GOT3 (cell line): ENCODE data around the gene ZNF580.

Experiments
- DNase-seq: peaks from one replicate; lab custom pipeline; 2025; ENCODE audit warnings: mixed read lengths; lab: John Stamatoyannopoulos, UW

The ZNF580 gene

GRCh38 chr19:55647732-55648584 lies 7.2 kb downstream of the ZNF580 start, which contains the start of gene CCDC106:
CCDC106 (plus strand) TSS chr19:55648212; CDS start chr19:55649047, 835 bp downstream.
- DNase-seq: no peak

DNA sequence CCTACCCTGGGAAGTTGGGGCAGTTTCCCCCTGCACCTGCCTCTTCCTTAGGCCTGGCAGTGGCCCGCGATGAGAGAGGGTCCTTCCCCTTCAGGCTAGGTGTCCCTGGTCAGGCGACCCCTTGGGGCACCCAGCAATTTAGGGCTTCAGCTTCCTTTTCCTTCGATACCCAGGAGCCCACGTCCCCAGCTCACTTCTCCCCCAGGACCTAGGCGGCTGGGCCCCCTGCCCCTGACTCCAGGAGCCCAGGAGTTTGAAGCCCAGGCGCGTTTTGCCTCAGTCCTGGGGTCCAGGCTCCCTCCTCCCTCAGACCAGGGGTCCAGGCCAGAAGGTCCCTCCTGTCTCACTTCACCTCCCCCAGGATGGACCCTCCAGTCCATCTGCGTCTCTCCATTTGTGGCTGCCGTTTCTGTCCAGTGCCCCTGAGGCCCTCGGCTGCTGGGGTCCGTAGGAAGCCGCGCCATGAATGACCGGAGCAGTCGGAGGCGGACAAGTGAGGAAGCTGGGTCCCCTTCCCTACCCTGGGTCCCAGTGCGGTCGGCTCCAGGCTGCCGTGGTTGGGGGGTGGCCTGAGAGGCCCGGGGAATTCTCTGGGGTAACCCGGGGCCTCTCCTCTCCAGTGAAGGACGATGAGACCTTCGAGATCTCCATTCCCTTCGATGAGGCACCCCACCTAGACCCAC lies 7.9 kb downstream of the ZNF580 start:
- no peak for DNase-seq

- DNase-seq: no peak
These were observed 8.7 kb downstream of the ZNF580 start for GRCh38 chr19:55649268-55650125.

DNA sequence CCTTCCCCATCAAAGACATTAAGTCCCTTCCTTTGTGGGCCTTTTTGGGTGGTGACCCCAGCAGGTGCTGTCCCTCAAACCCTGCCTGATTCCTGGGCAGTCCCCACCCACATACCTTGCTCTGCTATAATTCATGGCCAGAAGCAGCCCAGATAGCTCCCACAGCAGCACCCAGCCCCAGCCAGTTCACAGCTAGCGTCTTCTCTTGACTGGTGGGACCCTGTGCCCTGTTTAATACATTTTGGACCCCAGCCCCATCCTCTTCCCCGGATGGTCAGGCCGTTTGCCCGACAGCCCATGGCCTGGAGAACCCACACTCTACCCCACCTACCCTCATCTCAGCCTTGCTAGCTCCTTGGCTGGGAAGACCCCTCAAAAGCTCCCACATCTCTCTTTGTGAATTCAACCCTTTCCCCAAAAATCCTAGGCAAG lies 9.3 kb downstream of the ZNF580 start:
- DNase-seq: no peak

DNA sequence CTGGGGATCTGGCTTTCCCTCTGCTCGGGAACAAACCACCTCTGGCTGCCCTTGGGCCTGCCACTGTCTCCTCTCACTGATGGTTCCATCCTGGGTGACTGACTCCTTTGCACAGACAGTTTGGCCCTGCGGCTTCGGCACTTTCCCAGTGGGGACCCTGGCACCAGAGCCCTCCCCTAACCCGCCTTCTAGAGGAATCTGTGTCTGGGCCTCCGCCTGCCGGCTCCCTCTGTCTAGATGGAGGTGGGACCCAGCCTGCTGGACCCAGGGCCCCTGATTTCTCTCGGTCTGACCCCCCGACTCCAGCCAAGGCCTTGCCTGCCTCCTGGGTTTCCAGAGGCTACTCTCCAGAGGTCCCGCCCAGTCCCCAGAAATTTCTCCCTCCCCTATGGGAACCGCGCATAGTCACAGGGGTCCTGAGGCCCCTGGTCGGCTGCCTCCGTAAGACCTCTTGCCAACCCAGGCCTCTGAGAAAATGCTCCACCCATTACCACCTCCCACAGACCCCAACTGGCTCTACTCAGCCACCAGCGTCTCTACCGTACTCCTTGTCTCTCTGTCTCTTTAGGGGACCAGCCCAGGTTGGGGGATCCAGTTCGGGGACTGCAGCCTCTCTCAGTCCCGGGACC lies 9.9 kb downstream of the ZNF580 start:
- no peak for DNase-seq

- DNase-seq: no peak
These were observed 10.4 kb downstream of the ZNF580 start for GRCh38 chr19:55651236-55651635.

GRCh38 chr19:55652311-55653128 lies 11.7 kb downstream of the ZNF580 start:
- no peak for DNase-seq

- peak; percentile 95 for DNase-seq
These were observed 13.0 kb downstream of the ZNF580 start for GRCh38 chr19:55653651-55654322.

DNA sequence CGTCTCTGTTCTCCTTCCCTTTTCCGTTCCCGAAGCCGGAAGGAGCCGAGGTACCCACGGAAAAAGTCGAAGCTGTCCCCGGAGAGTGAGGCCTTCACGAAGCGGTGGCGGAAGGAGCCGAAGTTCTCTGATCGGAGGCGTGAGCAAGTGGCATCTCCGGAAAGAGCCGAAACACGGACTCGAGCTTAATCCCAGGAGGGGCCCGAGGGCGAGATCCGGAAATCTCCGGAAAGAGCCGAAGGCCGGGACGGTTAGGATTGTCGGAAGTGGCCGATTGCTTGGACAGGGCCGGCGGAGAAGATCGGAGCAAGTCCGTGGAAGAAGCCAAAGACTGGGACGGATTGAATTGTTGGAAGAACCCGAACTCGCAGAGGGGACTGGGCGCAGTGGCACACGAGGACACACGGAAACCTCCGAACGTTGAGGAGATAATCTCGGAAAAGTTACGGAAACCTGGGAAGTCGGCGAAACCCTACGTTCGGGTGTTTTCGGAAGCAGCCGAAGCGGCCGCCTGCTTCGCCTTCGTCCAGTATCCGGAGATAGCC lies 13.6 kb downstream of the ZNF580 start:
- DNase-seq: peak; percentile 94

GRCh38 chr19:55654868-55655647 lies 14.3 kb downstream of the ZNF580 start, which contains the start of gene U2AF2:
U2AF2 (plus strand) TSS chr19:55655035; CDS start chr19:55655105, 70 bp downstream.
- peak; percentile 66 for DNase-seq

DNA sequence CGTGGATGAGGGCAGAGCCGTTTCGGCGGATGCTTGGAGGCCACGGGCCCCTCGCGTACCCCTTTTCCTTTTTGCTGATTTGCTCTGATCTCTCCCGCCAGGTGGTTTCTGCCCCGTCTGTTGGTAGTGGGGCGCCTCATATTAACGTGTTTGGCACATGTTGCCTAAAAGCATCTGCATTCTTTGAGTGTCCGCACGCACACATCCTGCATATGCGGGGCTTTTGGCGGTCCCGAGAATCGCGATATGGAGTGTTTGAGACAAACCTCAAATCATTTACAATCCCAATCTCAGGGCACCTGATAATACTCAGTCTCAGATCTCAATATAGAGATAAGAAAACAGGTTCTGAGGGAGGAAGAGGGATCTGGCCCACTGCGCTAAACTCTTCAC lies 14.8 kb downstream of the ZNF580 start:
- DNase-seq: no peak

DNA sequence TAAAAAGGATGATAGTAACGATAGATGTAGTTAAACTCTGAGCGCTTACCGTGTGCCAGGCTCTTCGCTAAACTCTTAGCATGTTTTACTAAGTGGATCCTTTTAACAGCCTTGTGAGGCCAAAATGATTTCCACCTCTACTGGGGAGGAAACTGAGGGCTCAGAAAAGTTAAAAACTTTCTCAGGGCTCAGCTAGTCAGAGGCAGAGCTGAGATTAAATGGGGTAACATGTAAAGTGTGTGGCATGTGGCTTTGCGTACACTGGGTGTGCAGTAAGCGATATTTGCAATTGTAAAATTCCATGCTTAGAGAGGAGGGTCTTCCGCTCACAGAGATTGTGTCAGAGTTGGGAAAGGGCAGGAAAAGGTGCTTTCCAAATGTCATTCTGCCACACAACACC lies 15.8 kb downstream of the ZNF580 start:
- no peak for DNase-seq

DNA sequence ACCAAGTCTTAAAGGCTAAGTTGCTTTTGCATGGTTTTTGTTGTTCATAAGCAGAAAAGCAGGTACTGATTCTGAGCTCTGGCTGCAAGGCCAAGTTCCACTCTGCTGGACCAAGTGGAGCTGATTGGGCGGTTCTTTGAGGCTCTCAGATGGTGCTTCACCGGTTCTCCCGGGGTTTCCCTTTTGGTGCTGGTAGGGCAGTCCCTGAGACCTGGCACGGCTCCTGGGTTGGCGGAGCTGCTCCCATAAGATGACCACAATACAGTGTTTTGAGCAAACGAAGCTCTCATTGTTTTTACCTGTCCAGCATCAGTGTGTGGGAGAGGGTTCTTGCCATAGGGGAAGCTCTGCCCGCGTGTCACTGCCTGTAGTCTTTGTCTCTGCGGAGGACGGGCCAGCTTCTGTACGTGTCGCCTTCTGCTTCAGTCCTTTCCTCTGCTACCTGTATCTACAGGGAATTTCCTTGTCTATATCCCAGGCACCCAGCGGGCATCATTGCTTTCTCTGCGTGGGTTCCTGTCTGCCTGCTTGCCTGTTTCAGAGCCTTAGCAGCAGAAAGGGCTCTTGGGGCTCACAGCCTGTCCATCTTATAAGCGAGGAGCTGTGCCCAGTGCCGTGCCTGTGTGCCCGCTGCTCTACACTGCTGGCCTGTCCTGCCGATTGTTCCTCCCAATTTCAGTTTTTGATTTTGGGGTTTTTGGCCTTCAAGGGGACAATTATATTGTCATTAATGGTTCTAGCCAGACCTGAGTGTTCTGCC lies 16.4 kb downstream of the ZNF580 start:
- no peak for DNase-seq

DNA sequence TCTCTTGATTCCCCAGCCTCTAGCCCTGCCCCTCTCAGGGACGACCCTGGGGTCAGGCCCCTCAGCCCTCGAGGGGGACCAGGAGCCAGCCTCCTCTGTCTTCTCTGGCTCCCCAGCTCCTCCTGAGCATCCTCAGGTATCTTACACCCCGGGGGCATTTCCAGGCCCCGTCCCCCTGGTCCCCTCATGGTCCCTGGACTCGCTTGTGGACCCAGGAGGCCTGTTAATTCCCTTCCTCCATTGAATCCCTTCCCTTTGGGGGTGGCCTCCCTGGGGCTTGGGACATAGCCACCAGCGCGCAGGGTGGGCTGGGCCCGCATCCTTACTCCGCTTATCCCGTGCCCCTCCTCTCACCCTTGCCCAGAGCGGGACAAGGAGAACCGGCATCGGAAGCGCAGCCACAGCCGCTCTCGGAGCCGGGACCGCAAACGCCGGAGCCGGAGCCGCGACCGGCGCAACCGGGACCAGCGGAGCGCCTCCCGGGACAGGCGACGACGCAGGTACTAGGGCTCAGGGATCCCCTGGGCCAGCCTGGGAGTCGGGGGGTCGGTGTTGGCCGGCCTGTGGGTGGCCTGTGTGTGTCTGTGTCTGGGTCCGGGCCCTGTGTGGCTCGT lies 18.2 kb downstream of the ZNF580 start:
- no peak for DNase-seq

GRCh38 chr19:55659822-55660221 lies 19.0 kb downstream of the ZNF580 start:
- no peak for DNase-seq

GRCh38 chr19:55660404-55660803 lies 19.6 kb downstream of the ZNF580 start:
- DNase-seq: no peak

- DNase-seq: no peak
These were observed 20.2 kb downstream of the ZNF580 start for GRCh38 chr19:55660991-55661390.

DNA sequence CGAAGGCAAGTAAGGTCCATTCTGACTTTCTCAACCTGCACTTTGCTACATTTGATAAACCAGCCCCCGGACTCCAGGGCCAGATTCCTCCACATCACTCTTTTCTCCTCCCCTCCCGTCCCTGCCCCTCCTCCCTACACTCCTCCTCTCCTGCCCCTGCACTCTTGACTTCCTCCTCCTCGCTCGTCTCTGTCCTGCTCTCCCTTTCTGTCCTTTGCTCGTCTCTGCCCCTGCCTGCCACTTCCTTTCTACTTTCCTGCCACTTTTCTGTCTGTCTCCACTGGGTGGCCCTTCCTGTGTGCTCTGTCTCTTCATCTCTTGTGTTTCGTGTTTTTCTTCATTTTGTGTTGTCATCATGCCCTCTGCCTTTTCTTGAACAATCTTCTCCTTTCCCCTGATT lies 21.0 kb downstream of the ZNF580 start:
- no peak for DNase-seq
